NCI-H1092 treated with DMSO at 0.1 percent for 48 hours (cell line): ENCODE measurements around the gene ITPKB.

Experiments used
- DNase-seq: peaks from one replicate; lab custom pipeline; 2025; lab: John Stamatoyannopoulos, UW

ITPKB gene

GRCh38 chr1:226665505-226666163 is 73.4 kb downstream of the ITPKB start:
- DNase-seq, result no peak

- no peak for DNase-seq
Measured at GRCh38 chr1:226664413-226665101, 74.5 kb downstream of the ITPKB start.

- no peak for DNase-seq
Measured at GRCh38 chr1:226663327-226663704, 75.8 kb downstream of the ITPKB start.

DNA sequence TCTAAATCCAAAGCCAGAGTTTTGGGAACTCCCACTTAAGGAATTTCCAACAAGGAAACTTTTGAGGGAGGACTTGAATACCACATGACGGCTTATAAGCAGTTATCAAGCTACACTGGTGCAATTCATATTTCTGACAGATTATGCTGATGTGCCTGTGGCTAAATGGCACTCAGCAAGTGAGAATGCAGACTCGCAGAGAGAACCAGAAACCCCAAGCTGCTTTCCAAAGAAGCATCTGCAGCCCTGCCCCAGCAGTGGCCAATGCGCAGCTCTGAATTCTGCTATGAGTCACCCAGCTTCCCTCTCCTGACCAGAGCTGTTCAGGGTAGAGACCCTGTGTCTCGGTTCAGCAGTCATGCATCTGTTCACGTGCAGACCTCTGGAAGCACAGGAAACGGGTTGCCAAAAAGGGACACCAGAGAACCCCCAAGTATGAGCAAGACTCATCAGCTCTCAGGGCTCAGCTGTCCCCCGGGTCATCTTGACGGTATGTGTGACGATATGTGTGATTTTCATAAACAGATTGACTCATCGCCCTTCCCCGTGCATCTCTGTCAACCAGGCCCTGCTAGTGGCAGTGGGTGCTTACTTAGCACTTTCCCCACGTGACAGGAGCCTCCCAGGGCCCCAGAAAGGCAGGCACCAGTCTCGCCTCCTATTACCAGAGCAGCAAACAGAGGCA is 76.3 kb downstream of the ITPKB start:
- no peak for DNase-seq

DNA sequence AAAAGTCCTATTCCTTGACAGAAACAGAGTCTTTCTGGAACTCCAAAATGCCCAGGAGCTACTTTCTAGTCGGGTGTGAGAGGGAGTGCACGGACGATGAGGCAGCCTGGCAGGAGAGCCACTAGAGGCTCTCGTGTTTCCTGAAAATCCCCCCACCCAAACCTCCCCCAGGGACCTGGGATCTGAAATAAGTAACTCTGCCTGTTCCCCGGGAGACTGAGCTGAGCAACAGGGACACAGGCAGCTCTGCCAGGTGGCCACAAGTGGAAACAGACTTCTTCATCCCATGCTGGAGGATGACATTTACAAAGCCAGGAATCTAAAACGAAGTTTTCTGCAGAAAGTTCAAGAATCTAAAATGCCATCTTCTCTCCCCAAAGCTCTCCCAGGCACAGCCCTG is 77.1 kb downstream of the ITPKB start:
- peak; percentile 36 for DNase-seq

DNA sequence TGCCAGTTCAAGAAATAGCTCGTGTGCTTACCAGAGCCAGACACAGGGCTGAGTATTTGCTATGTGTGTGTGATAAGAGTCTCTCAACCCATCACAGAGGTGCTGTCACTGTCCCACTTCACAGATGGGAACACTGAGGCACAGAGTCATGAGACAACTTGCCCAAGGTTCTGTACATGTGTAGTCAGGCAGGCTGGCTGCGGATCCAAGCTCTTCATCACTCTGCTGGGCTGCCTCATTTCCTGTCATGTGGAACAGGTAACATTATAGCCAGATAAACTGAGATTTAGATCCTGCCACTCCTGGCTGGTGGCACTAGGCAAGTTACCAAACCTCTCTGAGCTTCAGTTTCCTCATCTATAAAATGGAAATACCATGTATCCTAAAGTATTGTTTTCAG is 77.8 kb downstream of the ITPKB start:
- DNase-seq, result no peak

DNA sequence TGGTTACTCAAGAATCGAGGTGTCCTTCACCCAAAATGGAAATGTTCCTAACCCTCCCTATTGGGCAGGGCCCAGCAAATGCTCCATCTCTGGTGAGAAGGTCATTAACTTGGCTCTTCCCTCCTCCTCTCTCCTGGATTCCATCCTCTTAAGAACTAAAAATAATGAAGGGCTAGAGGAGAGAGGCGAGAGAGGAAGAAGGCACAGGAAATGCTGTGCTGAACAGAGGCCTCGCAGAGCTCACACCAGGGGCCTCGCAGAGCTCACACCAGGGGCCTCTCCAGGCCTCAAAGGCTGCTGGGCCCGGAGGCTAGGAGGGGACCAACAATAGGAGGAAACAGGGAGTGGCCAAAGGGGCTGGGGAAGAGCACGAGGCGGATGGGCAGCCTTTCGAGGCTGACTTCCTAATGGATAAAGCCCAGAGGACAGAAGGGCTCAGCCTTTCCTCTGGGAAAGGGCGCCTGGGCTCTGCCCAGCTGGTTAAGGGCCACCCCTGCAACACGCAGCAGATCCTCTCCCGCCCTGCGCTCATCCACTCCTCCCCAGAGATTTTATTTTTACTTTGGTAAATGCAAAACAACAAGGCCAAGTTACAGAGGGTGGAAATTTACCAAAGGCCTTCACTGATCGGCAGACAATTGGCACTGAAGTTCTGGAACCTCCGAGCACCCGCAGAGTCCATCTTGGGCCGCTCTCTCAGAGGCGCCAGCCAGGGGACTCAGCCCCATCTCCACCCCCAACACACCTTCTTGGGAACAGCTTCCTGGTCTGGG is 78.5 kb downstream of the ITPKB start:
- no peak for DNase-seq

GRCh38 chr1:226659641-226660040 is 79.4 kb downstream of the ITPKB start:
- no peak for DNase-seq

DNA sequence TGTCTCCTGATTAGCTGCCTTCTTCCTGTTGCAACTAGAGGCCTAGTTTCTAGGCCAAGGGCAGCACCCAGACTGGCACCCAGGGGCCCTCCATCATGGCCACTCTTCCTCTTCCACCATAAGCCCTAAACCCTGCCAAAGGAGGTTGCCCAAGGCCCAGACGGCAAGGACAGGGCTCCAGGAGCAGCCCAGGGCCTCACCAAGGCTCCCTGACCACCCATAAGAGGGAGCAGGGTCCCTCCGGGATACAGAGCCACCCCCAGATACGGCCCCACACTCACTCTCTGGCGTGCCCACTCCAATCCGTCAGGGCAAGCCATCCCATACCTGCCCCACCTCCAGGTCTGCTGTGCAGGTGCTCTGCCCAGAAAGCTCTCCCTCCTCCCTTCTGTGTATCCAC is 79.9 kb downstream of the ITPKB start:
- DNase-seq, result no peak

DNA sequence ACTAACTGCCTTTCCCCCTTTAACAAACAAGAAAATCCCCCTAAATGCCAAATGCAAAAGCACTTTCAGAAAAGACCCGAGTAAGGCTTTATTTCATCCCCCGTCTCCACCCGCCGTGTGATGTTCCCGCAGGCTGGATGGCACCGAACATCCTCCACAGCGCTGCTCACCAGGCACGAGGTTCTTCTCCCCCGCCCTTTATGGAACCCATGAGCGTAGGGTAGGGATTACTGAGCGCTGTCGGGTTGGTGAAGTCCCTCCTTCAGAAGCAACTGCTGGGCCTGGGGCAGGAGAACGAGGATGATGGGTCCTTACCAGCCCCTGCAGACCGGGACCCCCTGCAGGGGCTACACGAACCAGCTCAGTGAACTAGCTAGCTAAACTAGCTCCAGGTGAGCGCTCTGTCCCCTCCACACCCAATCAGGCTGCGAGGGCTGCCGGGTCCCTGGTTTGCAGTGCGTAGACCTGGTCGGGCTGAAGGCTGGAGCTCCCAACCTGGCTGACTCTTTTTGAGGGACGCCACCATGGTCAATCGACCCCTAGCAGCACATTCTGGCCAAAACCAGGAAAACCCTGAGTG is 80.4 kb downstream of the ITPKB start:
- DNase-seq, result no peak

GRCh38 chr1:226657895-226658545 is 81.1 kb downstream of the ITPKB start:
- DNase-seq, result peak; percentile 31

DNA sequence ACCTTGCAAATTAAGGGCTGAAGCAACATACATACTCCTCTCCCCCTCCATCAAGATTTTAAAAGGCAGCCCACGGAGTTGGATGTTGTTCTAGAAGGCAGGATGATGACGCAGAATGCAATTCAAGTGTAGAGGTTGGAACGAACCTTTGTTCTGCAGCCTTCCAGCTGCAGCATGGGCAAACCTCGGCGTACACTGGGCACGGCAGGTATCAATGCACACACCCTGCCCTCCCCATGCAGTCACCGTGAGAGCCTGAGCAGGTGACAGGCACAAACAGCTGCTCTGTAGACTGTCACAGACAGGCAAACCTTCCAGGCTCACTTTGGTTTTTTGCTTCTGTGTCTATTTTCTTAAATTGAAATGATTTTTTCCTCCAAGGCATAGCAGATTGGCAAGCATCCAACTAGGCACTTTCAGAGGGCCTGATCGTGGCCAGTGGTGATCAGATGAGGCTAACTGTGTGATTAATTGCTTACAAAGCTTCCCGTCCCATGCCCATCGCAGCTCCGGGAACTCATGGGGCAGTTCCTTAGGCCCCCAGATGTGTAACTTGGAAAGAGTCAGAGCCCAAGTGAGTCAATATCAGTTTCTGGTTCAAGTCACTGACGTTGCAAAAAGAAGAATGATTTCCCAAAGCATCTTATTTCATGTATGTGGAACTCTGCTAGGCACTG is 82.3 kb downstream of the ITPKB start:
- DNase-seq, result peak; percentile 71

DNA sequence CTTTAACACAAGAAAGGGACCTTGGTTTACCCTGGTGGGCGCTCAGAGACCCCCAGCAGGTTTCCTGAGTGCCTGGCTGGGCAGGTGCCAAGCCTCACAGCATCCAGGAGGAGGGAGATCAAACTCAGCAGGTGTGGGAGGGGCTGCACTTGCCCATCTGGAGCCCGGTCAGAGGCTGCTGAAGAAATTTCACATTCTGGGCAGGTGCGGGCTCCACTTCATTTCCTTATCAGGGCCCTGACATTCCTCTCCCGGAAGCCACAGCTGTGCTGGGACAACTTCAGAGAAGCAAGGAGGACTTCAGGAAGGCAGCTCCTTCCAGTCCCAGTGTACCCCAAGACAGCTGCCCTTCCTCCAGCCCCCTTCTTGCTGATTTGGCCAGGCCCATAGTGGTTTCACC is 82.9 kb downstream of the ITPKB start:
- DNase-seq, result peak; percentile 73

DNA sequence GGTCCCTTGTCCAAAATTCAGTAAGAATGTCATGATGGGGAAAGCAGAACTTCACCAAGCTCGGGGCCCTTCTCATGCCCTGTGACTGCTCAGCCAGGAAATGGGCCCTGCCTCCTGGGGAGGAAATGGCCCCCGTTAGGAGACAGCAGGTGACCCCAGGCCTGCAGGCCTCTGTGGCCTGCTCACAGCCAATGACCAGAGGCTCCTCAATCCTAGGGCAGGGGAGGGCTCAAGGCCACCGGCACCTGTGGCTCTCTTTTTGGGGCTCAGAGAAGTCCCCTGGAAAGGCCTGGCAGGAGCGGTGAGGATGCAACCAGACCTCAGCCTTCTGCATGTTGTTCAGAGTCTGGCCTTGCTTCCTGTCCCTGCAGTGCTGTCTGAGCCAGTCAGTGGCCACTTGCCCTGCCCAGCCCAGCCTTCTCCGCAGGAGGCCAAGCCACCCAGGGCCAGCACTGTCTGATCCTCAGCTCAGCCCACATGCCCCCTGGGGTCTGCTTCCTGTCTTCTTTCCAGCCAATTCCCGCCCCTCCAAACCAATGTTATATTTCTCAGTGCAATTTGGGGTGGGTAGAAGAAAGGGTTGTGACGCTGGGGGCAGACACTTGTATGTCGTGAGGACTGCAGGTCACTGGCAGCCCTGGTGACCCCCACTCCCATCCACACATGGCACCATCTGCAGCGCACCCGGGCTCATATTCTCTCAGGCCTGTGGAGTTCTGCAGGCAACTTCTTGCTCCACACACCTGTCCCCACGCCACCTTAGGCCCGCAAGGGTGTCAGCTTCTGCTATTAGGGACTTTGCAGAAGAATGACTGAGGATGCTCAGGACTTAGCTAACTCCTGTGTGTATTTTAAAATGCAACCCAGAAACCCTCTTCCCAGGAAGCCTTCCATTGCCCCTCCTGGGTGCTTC is 83.6 kb downstream of the ITPKB start:
- DNase-seq, result peak; percentile 38

DNA sequence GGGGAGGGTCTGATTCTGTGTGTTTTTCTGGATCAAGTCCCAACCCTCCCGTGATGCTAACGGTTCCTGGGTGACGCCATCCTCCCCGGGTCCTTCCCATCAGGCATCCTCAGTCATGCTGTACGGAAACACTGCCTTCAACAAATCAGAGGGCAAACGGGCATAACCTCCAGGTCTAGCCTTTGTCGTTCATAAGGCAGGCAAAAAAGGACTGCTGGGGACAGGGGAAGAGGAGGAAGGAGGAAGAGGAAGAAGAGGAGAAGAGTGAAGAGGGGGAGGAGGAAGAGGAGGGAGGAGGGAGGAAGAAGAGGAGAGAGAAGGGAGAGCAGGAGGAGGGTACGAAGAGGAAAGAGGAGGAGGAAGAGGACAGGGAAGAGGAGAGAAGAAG is 84.4 kb downstream of the ITPKB start:
- DNase-seq, result no peak

GRCh38 chr1:226654046-226654667 is 84.9 kb downstream of the ITPKB start:
- no peak for DNase-seq

DNA sequence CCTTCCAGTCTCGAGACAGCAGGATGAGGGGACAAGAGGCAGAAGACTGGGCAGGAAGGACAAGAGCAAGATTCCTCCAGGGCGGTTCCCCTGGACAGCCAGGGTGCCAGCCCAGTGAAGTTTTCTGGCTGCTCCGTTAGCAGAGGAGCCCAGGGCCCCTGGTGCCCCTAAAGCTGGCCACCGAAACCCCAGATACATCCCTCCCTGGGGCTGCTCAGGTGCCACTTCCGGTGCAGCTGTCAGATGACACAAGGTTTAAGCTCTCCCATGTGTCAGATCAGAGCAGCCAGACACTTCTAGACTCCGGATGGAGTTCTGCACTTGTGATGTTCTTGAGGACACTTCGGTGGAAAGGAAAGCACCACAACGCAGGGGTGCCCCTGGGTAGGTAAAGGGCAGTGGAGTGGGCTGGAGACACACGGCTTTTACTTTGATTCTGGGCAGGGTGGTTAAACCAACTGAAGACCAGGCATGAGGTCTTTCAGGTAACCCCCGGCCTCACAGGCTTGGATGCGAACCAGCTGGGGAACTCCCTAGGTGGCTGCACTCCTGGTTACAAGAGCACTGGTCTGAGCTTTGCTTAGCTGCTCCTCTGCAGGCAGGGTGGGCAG is 85.7 kb downstream of the ITPKB start:
- no peak for DNase-seq

DNA sequence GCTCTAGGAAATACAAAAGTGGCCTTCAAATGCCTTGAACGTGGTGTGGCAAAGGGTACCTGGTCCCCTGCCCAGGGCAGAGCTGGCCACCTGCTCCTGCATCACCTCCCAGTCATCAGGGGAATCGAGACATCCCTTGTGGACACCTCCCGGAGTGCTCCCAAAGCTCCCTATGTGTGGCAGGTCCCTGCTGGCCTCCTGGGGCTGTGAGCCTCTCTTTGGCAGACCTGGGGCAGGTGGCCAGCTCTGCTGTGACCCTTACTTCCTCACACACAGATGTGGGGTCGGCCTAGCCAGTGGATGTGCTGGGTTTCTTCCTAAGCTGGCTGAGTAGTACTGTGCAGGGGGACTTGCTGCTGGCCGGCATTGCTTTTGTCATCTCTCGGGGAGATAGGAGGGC is 86.5 kb downstream of the ITPKB start:
- no peak for DNase-seq

GRCh38 chr1:226651732-226652105 is 87.4 kb downstream of the ITPKB start:
- no peak for DNase-seq
